ENCODE results near the gene SH3BP5L. TPM values are rescaled to one million over a fixed set of nuclear protein-coding genes. Genes with fewer than 3 reads are reported as not detected.

SH3BP5L gene
- total RNA-seq, 4 donors from 2014 or later, result 2.6 to 29.8 (median 16.4) TPM

DNA sequence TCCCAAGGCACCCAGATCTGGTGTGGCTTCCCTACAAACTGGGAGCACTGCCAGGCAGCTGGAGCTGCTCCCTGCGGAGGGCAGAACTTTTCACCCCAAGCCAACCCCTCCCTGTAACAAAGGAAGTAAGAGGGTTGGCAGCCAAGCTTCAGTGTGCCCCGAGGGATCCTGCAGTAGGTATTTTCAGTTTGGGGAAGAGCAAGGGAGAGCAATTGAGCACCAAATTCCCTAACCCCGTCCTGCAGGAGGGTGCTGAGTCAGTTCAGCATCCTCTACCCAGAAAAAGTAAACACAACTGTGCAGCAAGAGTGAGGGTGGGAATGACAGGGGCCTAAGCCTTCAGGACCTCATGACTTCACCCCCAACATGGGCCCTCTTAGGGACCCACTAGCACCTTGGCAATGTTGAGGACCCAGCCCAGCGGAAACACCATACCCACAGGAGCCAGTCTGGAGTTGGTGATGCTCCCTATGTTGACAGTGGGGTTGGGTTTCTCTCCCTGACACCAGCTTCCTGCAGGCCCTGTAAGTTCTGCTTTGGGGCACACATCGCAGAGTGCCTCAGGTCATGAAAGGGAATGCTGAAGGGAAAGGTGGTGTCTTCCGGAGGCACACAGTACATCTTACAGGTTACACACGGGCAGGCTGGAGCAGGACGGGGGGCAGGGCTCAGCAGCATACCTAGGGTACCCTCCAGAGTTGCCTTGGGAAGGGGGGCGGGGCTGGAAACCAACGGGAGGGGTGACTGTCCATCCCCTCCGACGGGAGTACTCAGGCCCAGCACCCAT lies 14.8 kb downstream of the SH3BP5L start:
- TF ChIP-seq POLR2A (IDR thresholded peaks at IDR 0.05), result no peak
- TF ChIP-seq, protein P1, sequence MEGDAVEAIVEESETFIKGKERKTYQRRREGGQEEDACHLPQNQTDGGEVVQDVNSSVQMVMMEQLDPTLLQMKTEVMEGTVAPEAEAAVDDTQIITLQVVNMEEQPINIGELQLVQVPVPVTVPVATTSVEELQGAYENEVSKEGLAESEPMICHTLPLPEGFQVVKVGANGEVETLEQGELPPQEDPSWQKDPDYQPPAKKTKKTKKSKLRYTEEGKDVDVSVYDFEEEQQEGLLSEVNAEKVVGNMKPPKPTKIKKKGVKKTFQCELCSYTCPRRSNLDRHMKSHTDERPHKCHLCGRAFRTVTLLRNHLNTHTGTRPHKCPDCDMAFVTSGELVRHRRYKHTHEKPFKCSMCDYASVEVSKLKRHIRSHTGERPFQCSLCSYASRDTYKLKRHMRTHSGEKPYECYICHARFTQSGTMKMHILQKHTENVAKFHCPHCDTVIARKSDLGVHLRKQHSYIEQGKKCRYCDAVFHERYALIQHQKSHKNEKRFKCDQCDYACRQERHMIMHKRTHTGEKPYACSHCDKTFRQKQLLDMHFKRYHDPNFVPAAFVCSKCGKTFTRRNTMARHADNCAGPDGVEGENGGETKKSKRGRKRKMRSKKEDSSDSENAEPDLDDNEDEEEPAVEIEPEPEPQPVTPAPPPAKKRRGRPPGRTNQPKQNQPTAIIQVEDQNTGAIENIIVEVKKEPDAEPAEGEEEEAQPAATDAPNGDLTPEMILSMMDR (IDR thresholded peaks at IDR 0.05), result no peak
- DNase-seq, result no peak
- Histone ChIP-seq H3K27me3 (no peaks in the 10 kb centered on the region), H3K36me3 (no peaks in the 10 kb centered on the region), H3K4me3 (no peak overlapping the region), H3K4me1 (no peaks in the 10 kb centered on the region), H3K27ac (no peak overlapping the region), H3K9me3 (no peaks in the 10 kb centered on the region)
- intact Hi-C loops (cut with DNase I; ENCODE audit: low total_unique reads), result no loop called here

DNA sequence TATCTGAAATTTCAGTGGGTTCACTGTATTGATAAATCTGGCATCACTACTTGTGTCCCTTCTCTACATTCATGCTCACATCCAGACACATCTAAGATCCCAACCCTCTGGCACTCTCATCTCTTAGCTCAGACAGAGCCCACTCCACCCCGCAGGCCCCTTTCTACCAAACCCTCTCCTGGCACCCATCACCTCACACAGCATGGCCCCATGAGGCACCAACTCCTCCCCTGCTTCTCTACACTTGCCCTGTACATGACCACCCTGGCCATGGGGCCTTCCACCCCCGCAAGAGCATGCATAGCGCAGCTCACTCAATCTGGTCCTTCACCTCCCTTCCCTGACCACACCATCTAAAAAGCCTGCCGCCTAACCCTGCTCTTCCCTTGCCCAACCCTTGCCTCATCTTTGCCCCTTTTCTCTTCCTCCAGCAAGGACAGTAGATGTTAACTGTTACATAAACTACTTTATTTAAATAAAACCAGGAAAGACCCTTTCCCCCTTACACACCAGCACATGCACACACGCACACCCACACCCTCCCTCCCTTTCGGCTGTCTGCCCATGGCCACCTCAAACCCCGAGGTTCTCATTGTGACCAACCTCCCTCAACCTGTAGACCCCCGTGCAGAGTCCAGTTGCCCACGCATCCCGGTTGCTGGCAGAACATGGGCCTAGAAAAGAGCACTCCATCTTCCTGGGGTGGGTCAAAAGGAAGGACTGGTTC lies 15.6 kb downstream of the SH3BP5L start:
- no peaks in the 10 kb centered on the region for H3K4me1 ChIP-seq
- no peak for TF ChIP-seq POLR2A (IDR thresholded peaks at IDR 0.05)
- TF ChIP-seq, protein P1 (IDR thresholded peaks at IDR 0.05), result no peak
- H3K4me3 ChIP-seq, result no peak overlapping the region
- H3K27me3 ChIP-seq, result no peaks in the 10 kb centered on the region
- H3K9me3 ChIP-seq, result no peaks in the 10 kb centered on the region
- no peak for DNase-seq
- intact Hi-C loops (cut with DNase I; ENCODE audit: low total_unique reads), result no loop called here
- H3K27ac ChIP-seq, result no peak overlapping the region
- no peaks in the 10 kb centered on the region for H3K36me3 ChIP-seq

DNA sequence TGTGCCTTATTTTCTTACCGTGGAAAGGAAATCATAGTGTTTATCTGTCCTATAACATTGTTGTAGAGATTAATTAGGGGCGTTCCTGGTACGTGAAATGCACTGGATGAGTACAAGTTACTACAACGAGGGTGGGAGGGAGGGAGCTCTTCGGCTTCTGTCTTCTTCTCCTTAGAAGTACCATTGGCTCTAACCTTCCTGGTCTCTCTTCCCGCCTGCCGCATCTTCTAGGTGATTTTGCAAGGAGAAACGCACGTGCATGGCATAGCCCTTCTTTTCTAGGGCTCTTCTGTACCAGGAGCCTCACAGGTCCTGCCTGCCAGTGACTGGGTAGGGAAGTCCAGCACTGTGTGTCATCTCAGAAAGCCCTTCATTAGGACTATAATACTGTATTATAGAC lies 16.8 kb downstream of the SH3BP5L start:
- no peaks in the 10 kb centered on the region for H3K27me3 ChIP-seq
- H3K4me3 ChIP-seq, result no peak overlapping the region
- no peaks in the 10 kb centered on the region for H3K36me3 ChIP-seq
- TF ChIP-seq, protein P1 (IDR thresholded peaks at IDR 0.05), result no peak
- no peak for TF ChIP-seq POLR2A (IDR thresholded peaks at IDR 0.05)
- H3K9me3 ChIP-seq, result no peaks in the 10 kb centered on the region
- no peak overlapping the region for H3K27ac ChIP-seq
- intact Hi-C loops (cut with DNase I; ENCODE audit: low total_unique reads), result no loop called here
- DNase-seq, result no peak
- no peaks in the 10 kb centered on the region for H3K4me1 ChIP-seq

DNA sequence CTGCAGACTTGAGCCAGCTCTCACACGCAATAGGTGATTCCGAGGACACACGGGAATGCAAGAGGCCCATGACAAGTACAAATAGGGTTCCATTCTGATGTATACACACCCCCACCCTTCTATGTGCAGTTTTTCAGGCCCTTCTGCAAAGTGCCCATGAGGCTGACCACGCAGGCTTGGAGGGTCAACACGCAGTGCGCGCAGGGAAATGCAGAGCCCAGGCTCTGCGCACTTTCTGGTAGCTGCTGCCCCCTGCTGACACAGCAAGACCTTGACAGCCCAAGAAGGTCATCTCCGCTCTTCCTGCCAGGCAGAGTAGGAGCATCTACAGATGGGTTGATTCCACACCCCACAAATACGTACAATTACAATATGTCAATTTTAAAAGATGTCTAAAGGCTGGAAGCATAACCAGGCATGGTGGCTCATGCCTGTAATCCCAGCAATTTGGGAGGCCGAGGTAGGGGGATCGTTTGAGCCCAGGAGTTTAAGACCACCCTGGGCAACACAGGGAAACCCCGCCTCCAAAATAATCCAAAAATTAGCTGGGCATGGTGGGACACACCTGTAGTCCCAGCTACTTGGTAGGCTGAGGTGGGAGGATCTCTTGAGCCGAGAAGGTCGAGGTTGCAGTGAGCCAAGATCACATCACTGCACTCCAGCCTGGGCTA lies 18.5 kb downstream of the SH3BP5L start:
- Histone ChIP-seq H3K4me3 (no peak overlapping the region), H3K9me3 (no peaks in the 10 kb centered on the region), H3K36me3 (no peaks in the 10 kb centered on the region), H3K27ac (no peak overlapping the region), H3K4me1 (no peaks in the 10 kb centered on the region), H3K27me3 (no peaks in the 10 kb centered on the region)
- intact Hi-C loops (cut with DNase I; ENCODE audit: low total_unique reads), result no loop called here
- no peak for DNase-seq
- TF ChIP-seq, protein P1 (IDR thresholded peaks at IDR 0.05), result peak; percentile 46 to 53 (median 48)
- TF ChIP-seq POLR2A (IDR thresholded peaks at IDR 0.05), result no peak

DNA sequence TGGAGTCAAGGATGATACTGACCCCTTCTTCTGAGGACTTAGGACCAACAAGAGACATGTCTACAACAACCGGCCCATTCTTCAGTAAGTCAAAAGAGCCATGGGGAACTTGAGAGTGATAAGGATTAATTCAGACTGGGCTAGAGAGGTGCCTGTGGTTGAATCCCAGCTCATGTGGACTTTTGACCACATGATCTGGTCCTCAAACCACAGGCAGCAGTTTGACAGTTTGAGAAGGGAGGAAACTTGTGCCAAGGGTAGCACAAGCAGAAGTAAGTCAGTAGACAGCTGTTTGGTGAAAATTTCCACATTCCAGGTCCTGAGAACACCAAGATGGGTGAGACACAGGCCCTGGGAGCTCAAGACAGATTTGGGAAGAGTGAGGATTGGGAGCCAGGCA lies 19.8 kb downstream of the SH3BP5L start:
- DNase-seq, result no peak
- Histone ChIP-seq H3K27me3 (no peaks in the 10 kb centered on the region), H3K4me3 (no peak overlapping the region), H3K27ac (no peak overlapping the region), H3K36me3 (no peaks in the 10 kb centered on the region), H3K9me3 (no peaks in the 10 kb centered on the region), H3K4me1 (no peaks in the 10 kb centered on the region)
- TF ChIP-seq, protein P1 (IDR thresholded peaks at IDR 0.05), result no peak
- no peak for TF ChIP-seq POLR2A (IDR thresholded peaks at IDR 0.05)
- intact Hi-C loops (cut with DNase I; ENCODE audit: low total_unique reads), result no loop called here
